ENCODE measurements around the gene THRA.
A peak's percentile ranks its signal among the peaks of the same experiment; 100 is the strongest.

THRA gene

GRCh38 chr17:40123811-40124114, 61.0 kb downstream of the THRA start:
- Mint-ChIP-seq H3K27me3 (ENCODE audit: low read depth, poor library complexity) (no peaks in the 10 kb centered on the region), H3K4me3 (peak overlapping the region; percentile 99), H3K27ac (peak overlapping the region; percentile 94), H3K9me3 (no peaks in the 10 kb centered on the region), H3K4me1 (peaks cover 51% of the 10 kb centered on the region), H3K36me3 (ENCODE audit: low read depth) (peaks cover 32% of the 10 kb centered on the region)
- no peak for TF ChIP-seq CTCF (IDR thresholded peaks at IDR 0.05)
- no peak for DNase-seq

DNA sequence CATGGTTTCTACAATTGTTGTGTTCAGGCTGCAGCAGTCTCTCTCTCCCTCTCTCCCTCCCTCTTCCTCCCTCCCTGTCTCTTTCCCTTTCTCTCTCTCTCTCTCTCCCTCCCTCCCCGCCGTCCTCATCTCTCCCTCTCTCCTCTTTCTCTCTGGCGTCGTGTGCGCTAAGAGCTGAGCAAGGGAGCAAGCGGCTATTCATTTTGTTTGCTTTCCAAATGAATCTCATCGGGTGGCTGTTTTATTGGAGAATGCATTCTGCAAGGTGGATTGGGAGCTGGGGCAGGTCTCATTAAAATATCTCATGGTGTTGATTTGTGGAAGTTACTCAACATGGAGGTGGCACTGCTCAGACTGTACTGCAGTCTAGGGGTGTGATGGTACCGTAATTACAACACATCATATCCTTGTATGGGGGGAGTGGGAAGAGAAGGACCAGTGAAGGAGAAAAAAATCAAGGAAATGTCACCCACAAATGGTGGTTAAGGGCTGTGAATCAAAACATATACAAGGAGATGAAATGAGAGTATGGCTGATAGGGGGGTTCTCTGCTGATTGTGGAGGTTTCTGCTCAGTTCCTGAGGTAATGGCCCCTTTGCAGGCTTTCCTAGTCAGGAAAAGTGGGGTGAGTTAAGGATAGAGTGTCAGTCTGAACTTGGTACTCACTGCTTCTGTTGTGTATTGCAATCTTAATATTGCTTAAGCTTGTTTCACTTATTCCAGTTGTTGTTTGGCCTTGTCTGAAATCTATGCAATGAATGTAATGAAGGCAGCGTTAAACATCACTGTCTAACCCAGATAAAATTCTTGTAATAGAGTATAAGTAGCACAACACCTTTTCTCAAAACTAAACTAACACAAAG, 61.7 kb downstream of the THRA start:
- Mint-ChIP-seq H3K4me3 (peak overlapping the region; percentile 99), H3K9me3 (no peaks in the 10 kb centered on the region), H3K27me3 (ENCODE audit: low read depth, poor library complexity) (no peaks in the 10 kb centered on the region), H3K36me3 (ENCODE audit: low read depth) (peaks cover 39% of the 10 kb centered on the region), H3K27ac (peak overlapping the region; percentile 13), H3K4me1 (peaks cover 45% of the 10 kb centered on the region)
- TF ChIP-seq CTCF (IDR thresholded peaks at IDR 0.05): no peak
- DNase-seq: no peak

DNA sequence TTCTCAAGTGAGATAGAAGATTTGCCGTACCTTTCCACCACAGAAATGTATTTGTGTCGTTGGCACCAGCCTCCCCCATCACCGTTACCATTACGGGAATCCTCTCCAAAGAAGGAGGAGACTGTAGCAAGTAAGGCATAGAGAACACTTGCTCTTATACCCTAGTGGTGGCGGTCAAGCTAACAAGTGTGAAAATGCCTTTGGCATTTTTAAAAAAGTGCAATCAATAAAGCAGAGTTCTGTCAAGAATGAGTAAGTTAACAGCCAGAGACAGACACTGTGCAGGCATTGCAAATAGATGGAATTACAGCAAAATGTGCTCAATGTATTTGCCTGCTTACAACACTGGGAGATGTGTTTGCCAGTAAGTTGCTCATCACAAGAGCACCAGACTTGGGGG, 66.7 kb downstream of the THRA start:
- Mint-ChIP-seq H3K36me3 (ENCODE audit: low read depth) (peaks cover 85% of the 10 kb centered on the region), H3K4me3 (no peak overlapping the region), H3K27me3 (ENCODE audit: low read depth, poor library complexity) (no peaks in the 10 kb centered on the region), H3K27ac (peak overlapping the region; percentile 83), H3K9me3 (no peaks in the 10 kb centered on the region), H3K4me1 (peaks cover 19% of the 10 kb centered on the region)
- no peak for DNase-seq
- TF ChIP-seq CTCF (IDR thresholded peaks at IDR 0.05): no peak

DNA sequence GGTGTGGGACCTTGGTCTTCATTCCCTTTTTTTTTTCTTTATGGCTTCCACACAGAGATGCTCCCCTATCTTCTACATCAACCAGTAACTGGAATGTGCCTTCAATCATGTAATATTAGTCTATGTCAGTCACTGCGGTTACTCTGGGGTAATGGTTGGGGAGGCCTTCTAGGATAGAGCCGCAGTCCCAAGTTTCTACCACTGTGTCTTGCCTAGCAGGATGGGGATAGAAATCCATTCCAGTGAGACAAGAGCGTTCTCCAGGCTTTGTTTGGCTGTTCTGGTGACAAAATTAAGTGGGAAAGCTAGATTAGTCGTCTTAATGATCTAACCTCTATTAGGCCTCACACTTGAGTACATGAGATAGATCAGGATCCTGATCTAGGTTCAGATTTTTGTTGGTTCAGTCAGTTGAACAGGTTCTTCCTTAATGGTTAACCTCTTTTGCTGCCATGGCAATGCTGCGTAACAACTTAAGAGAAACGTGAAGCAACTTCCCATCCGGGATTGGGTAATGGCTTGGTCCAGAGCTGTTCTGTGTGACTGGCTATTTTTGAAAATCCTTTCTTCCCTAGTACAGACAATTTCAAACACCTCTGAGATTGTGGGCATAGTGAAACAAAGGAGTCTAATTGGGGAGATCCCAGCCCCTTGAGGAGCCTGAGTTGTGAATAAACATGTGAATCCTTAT, 67.7 kb downstream of the THRA start:
- H3K9me3 Mint-ChIP-seq: no peaks in the 10 kb centered on the region
- H3K4me1 Mint-ChIP-seq: peaks cover 15% of the 10 kb centered on the region
- DNase-seq: no peak
- no peak for TF ChIP-seq CTCF (IDR thresholded peaks at IDR 0.05)
- no peak overlapping the region for H3K4me3 Mint-ChIP-seq
- H3K27me3 Mint-ChIP-seq (ENCODE audit: low read depth, poor library complexity): no peaks in the 10 kb centered on the region
- H3K27ac Mint-ChIP-seq: peak overlapping the region; percentile 77
- H3K36me3 Mint-ChIP-seq (ENCODE audit: low read depth): peaks cover 93% of the 10 kb centered on the region

GRCh38 chr17:40134184-40134583, 71.4 kb downstream of the THRA start:
- no peak overlapping the region for H3K4me3 Mint-ChIP-seq
- H3K36me3 Mint-ChIP-seq (ENCODE audit: low read depth): peaks cover 89% of the 10 kb centered on the region
- TF ChIP-seq CTCF (IDR thresholded peaks at IDR 0.05): no peak
- H3K27me3 Mint-ChIP-seq (ENCODE audit: low read depth, poor library complexity): no peaks in the 10 kb centered on the region
- DNase-seq: no peak
- no peaks in the 10 kb centered on the region for H3K9me3 Mint-ChIP-seq
- H3K4me1 Mint-ChIP-seq: peaks cover under 1% of the 10 kb centered on the region
- peak overlapping the region; percentile 43 for H3K27ac Mint-ChIP-seq

All from nephron progenitor cell (in vitro differentiated cells).